Panc1 (cell line): Measurements from ENCODE around the gene ENGASE. TPM values are rescaled to one million over a fixed set of nuclear protein-coding genes. Genes with fewer than 3 reads are reported as not detected.

Experiments used
- ATAC-seq: fragments of 200-7000 bp; cut with Tn5 transposase; 2 replicates; pipeline ENCODE4 v1.9.1; 2020; ENCODE audit warnings: mild to moderate bottlenecking, moderate library complexity
- BruUV-seq: library from RNA; stranded (reverse); fragments of 400-500 nt; replicated peaks from 2 replicates; lab custom pipeline; 2021; lab: Mats Ljungman, UMichigan
- CTCF ChIA-PET: fragments of 300-600 bp; sonication (Branson Sonifier 250); formaldehyde crosslinking; loops from one replicate; lab custom pipeline; 2022; ENCODE audit warnings: antibody characterized with exemption; lab: Charles Lee
- POLR2A ChIA-PET: fragments of 300-600 bp; sonication (Branson Sonifier 250); formaldehyde crosslinking; loops from one replicate; lab custom pipeline; 2022; ENCODE audit warnings: antibody characterized with exemption; lab: Charles Lee
- DNase-seq: peaks from one replicate; pipeline ENCODE4 v3.0.0-alpha.2; 2010; ENCODE audit warnings: low read depth, low spot score
- H3K27ac ChIP-seq: 2 replicates; pipeline ENCODE4 v1.5.1; 2011; ENCODE audit warnings: mild to moderate bottlenecking, low read length, inconsistent platforms
- H3K27me3 ChIP-seq: fragments of 200-500 bp; sonication (Bioruptor generic); 2 replicates; pipeline ENCODE4 v1.6.0; 2014; ENCODE audit warnings: low read length, inconsistent platforms; ENCODE audit not compliant: control insufficient read depth, insufficient read depth
- H3K36me3 ChIP-seq: fragments of 200-500 bp; sonication (Bioruptor generic); 2 replicates; pipeline ENCODE4 v1.5.1; 2014; ENCODE audit warnings: inconsistent platforms, mild to moderate bottlenecking, low read length, moderate library complexity; ENCODE audit not compliant: control insufficient read depth, insufficient read depth
- H3K4me1 ChIP-seq: 2 replicates; pipeline ENCODE4 v1.5.1; 2011; ENCODE audit warnings: inconsistent platforms, mild to moderate bottlenecking, low read length, moderate library complexity; ENCODE audit not compliant: control insufficient read depth, insufficient read depth
- H3K4me3 ChIP-seq, 2 experiments: 2 replicates each; pipeline ENCODE4 v1.5.1; 2011 to 2012; ENCODE audit warnings: low read depth in 2 of 2, low read length in 2 of 2, mild to moderate bottlenecking in 2 of 2, inconsistent platforms in 1 of 2, moderate library complexity in 1 of 2
- H3K9me3 ChIP-seq: fragments of 200-500 bp; sonication (Bioruptor generic); 2 replicates; pipeline ENCODE4 v1.5.1; 2014; ENCODE audit warnings: low read depth, mild to moderate bottlenecking, inconsistent platforms, low read length, moderate library complexity; ENCODE audit not compliant: control insufficient read depth, insufficient read depth
- POLR2AphosphoS5 ChIP-seq: IDR thresholded peaks from 2 replicates; pipeline ENCODE4 v1.6.1; 2012; ENCODE audit warnings: mild to moderate bottlenecking, low read depth, low read length, moderate library complexity
- SIN3A ChIP-seq: IDR thresholded peaks from 2 replicates; pipeline ENCODE4 v1.6.1; 2012; ENCODE audit warnings: low read depth, mild to moderate bottlenecking, low read length, moderate library complexity, borderline replicate concordance; ENCODE audit not compliant: insufficient read depth
- TCF7L2 ChIP-seq: IDR thresholded peaks from 2 replicates; pipeline ENCODE4 v1.6.1; 2011; ENCODE audit warnings: mild to moderate bottlenecking, low read depth, low read length, inconsistent platforms
- in situ Hi-C: cut with HindIII; loops from 2 replicates; pipeline ENCODE4 v1.10.0; 2016; ENCODE audit warnings: low sequenced_read_pairs, low pct_unique_long_range_greater_than_20kb
- intact Hi-C: fragments of 100-400 bp; cut with micrococcal nuclease; formaldehyde crosslinking; loops from one replicate; pipeline ENCODE4 v1.10.0; 2022; ENCODE audit not compliant: unreplicated experiment
- total RNA-seq: library from RNA; stranded (reverse); gene quantifications from one replicate; pipeline ENCODE4 v1.2.1, GENCODE V29; 2021; ENCODE audit not compliant: unreplicated experiment
- TF ChIP-seq, protein P1 (sequence below), 2 experiments: IDR thresholded peaks; 2 replicates each; pipeline ENCODE4 v1.6.1; 2011 to 2012; ENCODE audit warnings: low read depth in 2 of 2, control low read depth in 1 of 2, low read length in 1 of 2, mild to moderate bottlenecking in 1 of 2, moderate library complexity in 1 of 2; ENCODE audit not compliant: insufficient read depth in 1 of 2
- TF ChIP-seq, protein P2 (sequence below): fragments of 450-650 bp; IDR thresholded peaks from 2 replicates; pipeline ENCODE4 v1.5.1; 2017; ENCODE audit warnings: mild to moderate bottlenecking

Gene ENGASE
- total RNA-seq, 1 experiment from 2014 or later: 32.3 TPM

DNA sequence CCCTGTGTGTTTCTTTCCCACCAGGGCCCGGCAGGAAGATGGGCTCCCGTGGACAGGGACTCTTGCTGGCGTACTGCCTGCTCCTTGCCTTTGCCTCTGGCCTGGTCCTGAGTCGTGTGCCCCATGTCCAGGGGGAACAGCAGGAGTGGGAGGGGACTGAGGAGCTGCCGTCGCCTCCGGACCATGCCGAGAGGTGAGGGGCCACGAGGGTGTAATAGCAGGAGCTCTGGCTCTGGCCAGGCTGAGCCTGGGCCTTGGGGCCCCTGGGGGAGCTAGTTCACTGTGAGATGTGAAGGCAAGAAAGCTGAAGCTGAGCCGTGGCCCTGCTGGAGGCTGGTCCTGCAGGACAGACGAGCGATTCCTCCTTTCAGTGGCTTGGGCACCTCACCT lies 30.7 kb upstream of the ENGASE start:
- Histone ChIP-seq H3K9me3 (no peaks in the 10 kb centered on the region), H3K4me3 (no peak overlapping the region), H3K27ac (no peak overlapping the region), H3K36me3 (no peaks in the 10 kb centered on the region), H3K27me3 (no peaks in the 10 kb centered on the region; the same call in 1 of the 2 replicates), H3K4me1 (no peaks in the 10 kb centered on the region)
- TF ChIP-seq SIN3A (no peak), TCF7L2 (no peak), POLR2AphosphoS5 (no peak)
- TF ChIP-seq, protein P1, sequence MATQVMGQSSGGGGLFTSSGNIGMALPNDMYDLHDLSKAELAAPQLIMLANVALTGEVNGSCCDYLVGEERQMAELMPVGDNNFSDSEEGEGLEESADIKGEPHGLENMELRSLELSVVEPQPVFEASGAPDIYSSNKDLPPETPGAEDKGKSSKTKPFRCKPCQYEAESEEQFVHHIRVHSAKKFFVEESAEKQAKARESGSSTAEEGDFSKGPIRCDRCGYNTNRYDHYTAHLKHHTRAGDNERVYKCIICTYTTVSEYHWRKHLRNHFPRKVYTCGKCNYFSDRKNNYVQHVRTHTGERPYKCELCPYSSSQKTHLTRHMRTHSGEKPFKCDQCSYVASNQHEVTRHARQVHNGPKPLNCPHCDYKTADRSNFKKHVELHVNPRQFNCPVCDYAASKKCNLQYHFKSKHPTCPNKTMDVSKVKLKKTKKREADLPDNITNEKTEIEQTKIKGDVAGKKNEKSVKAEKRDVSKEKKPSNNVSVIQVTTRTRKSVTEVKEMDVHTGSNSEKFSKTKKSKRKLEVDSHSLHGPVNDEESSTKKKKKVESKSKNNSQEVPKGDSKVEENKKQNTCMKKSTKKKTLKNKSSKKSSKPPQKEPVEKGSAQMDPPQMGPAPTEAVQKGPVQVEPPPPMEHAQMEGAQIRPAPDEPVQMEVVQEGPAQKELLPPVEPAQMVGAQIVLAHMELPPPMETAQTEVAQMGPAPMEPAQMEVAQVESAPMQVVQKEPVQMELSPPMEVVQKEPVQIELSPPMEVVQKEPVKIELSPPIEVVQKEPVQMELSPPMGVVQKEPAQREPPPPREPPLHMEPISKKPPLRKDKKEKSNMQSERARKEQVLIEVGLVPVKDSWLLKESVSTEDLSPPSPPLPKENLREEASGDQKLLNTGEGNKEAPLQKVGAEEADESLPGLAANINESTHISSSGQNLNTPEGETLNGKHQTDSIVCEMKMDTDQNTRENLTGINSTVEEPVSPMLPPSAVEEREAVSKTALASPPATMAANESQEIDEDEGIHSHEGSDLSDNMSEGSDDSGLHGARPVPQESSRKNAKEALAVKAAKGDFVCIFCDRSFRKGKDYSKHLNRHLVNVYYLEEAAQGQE (IDR thresholded peaks at IDR 0.05; ENCODE audit: insufficient read depth in 1 of 2, low read depth in 2 of 2, low read length in 1 of 2): no peak
- TF ChIP-seq, protein P2, sequence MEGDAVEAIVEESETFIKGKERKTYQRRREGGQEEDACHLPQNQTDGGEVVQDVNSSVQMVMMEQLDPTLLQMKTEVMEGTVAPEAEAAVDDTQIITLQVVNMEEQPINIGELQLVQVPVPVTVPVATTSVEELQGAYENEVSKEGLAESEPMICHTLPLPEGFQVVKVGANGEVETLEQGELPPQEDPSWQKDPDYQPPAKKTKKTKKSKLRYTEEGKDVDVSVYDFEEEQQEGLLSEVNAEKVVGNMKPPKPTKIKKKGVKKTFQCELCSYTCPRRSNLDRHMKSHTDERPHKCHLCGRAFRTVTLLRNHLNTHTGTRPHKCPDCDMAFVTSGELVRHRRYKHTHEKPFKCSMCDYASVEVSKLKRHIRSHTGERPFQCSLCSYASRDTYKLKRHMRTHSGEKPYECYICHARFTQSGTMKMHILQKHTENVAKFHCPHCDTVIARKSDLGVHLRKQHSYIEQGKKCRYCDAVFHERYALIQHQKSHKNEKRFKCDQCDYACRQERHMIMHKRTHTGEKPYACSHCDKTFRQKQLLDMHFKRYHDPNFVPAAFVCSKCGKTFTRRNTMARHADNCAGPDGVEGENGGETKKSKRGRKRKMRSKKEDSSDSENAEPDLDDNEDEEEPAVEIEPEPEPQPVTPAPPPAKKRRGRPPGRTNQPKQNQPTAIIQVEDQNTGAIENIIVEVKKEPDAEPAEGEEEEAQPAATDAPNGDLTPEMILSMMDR: no peak
- in situ Hi-C loops (no loop called here), intact Hi-C loops (no loop called here)
- no peak for DNase-seq
- no peak for ATAC-seq
- CTCF ChIA-PET: interaction anchor here (0.6 kb wide), 1 partner anchor 25 kb away, joined by 3 read pairs; no protein-coding TSS in a partner anchor
- no TSS peak for BruUV-seq
- POLR2A ChIA-PET: no interaction called here

DNA sequence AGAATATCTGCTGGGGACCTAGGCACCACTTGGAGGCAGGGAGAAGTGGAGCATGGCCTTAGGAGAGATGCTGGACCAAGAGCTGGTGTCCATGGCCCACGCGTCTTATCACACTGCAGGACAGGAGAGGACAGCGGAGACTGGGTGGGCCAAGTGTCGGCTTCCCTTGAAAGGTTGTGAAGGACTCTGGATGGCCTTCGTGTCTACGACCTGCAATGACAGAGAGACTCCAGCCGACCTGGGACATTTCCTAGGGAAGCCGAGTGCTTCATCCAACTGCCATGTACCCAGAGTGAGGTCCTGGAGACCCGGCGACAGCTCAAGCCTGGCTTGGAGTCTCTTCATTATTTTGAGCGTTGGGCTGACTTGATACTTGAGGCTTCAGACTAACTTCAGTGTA lies 30.2 kb upstream of the ENGASE start:
- intact Hi-C loops: no loop called here
- Histone ChIP-seq H3K4me1 (no peaks in the 10 kb centered on the region), H3K9me3 (no peaks in the 10 kb centered on the region), H3K4me3 (no peak overlapping the region), H3K36me3 (no peaks in the 10 kb centered on the region), H3K27ac (no peak overlapping the region), H3K27me3 (no peaks in the 10 kb centered on the region; the same call in 1 of the 2 replicates)
- no TSS peak for BruUV-seq
- ATAC-seq (no peak), DNase-seq (no peak)
- in situ Hi-C loops: no loop called here
- CTCF ChIA-PET: interaction anchor here (0.6 to 2.0 kb wide), 4 partner anchors 26 to 347 kb away, joined by 3 to 11 read pairs (median 4); no protein-coding TSS in a partner anchor
- POLR2A ChIA-PET: no interaction called here
- TF ChIP-seq TCF7L2: no peak

DNA sequence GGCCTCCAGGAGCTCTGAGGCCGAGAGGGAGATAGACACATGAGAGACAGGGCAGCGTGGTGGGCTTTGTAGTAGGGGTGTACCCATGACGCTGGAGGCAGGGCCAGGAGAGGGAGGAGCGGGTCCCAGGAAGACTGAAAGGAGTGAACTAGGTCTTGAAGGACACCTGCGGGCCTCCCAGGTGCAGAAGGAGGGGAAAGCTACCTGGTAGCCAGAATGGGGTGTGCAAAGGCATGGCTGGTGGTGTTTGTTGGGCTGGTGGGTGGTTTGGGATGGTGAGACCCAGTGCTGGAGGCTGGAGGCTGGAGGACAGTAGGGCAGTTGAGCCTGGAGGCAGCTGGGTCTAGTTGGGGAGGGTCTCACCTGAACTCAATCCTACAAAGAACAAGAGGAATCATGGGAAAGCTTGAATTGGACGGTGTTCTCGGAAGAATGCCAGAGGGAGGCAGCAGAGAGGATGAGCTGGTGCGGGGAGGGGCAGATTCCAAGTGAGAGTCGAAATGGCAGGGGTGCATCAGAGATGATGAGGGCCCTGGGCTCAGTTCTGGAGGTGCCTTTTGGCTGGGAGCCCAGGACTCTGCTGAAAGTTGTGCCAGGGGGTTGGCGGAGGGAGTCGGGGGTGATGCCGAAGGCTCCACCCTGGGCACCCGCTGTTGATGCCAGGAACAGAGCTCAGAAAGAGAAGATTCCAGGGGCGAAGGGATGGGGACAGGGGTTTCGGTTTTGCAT lies 29.5 kb upstream of the ENGASE start:
- Histone ChIP-seq H3K4me3 (no peak overlapping the region), H3K27ac (no peak overlapping the region), H3K27me3 (no peaks in the 10 kb centered on the region; the same call in 1 of the 2 replicates), H3K9me3 (no peaks in the 10 kb centered on the region), H3K36me3 (no peaks in the 10 kb centered on the region), H3K4me1 (no peaks in the 10 kb centered on the region)
- in situ Hi-C loops (no loop called here), intact Hi-C loops (no loop called here)
- POLR2A ChIA-PET: interaction anchor here (0.6 kb wide), 1 partner anchor 9 kb away, joined by 7 read pairs; no protein-coding TSS in a partner anchor
- CTCF ChIA-PET: interaction anchor here (0.5 to 2.0 kb wide), 16 partner anchors 9 to 881 kb away, joined by 3 to 11 read pairs (median 4); no protein-coding TSS in a partner anchor
- ATAC-seq (no peak), DNase-seq (no peak)
- no TSS peak for BruUV-seq
- TF ChIP-seq, protein P2: no peak
- TF ChIP-seq SIN3A (no peak), TCF7L2 (no peak), POLR2AphosphoS5 (no peak)
- TF ChIP-seq, protein P1 (IDR thresholded peaks at IDR 0.05; ENCODE audit: insufficient read depth in 1 of 2, low read depth in 2 of 2, low read length in 1 of 2): no peak
